HG03066 (cell line): ENCODE data around the gene PAQR8.
"Not testable (repeated sequence)": the region's sequence is repeated elsewhere in the genome, so short reads cannot be mapped to it uniquely, and the experiment has no call there.

Source experiments
- ATAC-seq: cut with Tn5 transposase; IDR thresholded peaks from one replicate; pipeline ENCODE4 v1.9.1; 2021; ENCODE audit warnings: low read depth; ENCODE audit not compliant: unreplicated experiment

PAQR8 gene

DNA sequence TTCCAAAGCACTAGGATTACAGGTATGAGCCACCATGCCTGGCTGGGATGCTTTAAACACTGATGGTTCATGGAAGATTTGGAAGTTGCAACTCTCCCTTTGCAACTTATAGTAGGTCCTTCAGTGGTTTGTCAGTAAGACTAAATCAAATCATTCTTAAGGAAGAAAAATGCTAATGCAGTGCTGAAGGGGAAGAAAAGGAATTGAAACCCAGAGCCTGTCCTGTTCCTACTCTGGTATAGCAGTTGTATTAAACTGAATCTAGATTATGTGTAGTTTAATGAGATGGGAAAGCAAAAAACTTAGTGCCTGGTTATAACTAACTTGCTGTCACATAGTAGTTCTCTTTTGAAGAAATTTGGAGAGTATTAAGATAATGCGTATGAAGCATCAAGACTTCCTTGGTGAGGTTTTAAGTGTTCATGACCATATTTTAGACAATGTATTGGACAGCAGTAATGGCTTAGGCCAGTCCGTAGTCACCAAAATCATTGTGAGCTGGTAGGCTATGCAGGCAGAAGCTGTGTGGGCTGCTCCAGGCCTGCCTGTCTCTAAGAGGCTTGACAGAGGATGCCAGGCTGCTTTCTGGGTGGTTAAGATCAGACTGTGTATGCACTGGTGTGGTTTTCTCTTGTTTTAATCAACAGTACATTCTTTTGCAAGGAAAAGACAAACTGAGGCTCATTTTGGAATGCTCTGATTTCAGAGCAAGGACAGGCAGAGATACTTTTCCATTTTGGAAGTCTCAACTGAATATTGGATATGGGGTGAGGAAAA, 14.0 kb downstream of the PAQR8 start:
- no peak for ATAC-seq

DNA sequence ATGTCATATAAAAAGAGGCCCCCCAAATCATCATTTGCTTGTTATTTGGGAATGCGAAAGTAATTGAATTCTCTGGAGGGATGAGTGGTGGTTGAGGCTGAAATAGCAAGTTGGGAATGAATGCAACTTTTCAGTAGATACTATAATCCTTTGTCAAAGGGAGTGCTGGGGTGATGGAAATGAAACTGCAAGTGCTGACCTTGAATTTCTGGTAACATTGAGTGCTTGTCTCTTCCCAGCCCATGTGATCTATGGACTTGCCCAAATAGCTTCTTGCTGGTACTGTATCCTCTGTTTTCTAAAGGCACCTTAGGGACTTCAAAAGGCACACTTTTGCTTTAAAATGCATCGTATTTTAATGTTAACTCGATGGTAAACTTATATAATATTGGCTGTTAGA, 14.8 kb downstream of the PAQR8 start:
- ATAC-seq = no peak

DNA sequence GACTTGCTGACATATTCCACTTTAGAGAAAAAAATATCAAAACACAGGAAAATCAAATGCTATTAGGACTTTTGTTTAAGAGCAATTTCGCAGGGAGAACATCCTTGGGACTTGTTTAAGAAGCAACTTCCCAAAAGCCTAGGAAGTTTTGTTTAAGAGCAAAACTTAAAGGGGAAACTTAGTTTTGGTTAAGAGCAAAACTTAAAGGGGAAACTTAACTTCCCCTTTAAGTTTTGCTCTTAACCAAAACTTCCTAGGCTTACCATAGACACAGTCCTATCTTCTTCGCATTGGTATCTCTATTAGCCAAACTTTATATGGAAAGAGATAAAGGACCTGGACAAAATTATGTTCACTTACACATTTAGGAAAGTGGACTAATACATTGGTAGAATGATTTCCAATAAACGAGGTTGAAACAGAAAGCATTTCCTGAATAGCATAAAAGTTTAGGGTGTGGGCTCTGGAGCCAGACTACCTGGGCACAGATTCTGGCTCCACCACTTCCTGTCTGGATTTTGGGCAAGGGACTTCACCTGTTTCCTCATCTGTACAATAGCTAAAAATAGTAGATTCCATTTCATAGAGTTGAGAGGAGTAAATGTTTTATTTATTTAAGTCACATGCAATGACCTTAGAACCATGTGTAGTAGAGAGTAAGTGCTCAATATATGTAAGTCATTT, 15.7 kb downstream of the PAQR8 start:
- no peak for ATAC-seq

DNA sequence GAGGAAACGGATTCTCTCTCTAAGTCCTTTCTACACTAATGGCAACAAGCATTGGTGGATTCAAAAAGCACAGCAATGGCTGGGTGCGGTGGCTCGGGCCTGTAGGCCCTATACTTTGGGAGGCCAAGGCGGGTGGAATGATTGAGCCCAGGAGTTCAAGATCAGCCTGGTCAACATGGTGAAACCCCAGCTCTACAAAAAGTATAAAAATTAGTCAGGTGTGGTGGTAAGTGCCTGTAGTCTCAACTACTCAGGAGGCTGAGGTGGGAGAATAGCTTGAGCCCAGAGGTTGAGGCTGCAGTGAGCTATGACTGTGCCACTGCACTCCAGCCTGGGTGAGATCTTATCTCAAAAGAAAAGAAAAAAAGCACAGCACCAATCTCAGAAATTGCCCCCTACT, 19.3 kb downstream of the PAQR8 start:
- no peak for ATAC-seq

DNA sequence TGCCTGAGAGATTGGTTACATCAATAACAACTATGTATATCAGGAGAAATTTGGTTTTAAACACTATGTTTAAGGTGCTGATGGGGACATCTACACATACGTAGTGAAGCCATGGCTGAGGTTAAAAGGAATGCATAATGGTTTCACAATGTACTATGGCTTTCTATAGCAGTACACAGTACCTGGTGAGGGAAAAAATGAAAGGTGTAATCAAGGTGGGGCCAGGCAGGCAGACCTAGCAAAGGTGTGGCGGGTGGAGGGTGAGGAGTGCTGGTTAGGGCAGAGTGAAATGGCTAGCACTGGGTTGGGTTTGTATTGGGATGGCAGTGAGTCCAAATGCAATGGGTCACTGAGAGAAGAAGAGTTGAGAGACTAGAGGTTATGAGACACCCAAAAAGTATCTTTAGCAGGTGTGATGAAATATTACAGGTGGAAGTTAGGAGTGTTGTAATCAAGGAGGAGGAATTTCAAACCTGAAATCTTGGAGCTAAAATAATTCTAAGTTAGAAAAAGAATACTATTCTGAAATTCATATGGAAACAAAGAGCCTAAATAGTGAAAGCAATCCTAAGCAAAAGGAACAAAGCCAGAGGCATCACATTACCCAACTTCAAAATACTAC, 22.3 kb downstream of the PAQR8 start:
- ATAC-seq = no peak

DNA sequence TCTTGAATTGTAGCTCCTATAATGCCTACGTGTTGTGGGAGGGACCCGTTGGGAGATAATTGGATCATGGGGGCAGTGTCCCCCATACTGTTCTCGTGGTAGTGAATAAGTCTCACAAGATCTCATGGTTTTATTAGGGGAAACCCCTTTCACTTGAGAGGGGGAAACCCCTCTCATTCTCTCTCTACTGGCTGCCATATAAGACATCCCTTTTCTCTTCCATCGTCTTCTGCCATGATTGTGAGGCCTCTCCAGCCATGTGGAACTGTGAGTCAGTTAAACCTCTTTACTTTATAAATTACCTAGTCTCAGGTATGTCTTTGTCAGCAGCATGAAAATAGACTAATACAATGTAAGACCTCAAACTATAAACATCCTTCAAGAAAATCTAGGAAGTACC, 23.1 kb downstream of the PAQR8 start:
- ATAC-seq = no peak

DNA sequence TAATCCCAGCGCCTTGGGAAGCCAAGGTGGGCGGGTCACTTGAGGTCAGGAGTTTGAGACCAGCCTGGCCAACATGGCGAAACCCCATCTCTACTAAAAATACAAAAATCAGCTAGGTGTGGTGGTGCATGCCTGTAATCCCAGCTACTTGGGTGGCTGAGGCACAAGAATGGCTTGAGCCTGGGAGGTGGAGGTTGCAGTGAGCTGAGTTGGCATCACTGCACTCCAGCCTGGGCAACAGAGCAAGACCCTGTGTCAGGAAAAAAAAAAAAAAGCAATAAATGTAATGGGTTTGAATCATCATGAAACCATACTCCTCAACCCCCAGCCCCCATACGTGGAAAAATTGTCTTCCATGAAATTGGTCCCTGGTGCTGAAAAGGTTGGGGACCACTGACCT, 26.2 kb downstream of the PAQR8 start:
- ATAC-seq = not testable (repeated sequence)

DNA sequence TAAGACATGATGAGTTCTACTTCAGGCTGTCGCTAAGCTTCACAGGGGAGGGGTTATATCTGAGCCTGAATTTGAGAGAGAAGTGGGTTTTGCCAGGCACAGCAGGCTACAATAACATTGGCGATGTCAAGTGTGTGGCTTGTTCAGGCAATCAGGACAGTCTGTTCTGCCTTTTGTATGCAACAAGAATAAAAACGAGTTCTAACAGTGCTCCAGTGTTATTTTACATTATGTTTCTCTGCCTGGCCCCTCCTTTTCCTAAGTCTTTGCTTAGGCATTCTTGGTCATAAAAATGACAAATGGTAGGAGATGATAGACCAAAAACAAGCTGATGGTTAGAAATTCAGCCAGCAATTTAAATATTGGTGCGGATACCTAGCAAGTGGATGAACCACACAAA, 26.8 kb downstream of the PAQR8 start:
- ATAC-seq = no peak

DNA sequence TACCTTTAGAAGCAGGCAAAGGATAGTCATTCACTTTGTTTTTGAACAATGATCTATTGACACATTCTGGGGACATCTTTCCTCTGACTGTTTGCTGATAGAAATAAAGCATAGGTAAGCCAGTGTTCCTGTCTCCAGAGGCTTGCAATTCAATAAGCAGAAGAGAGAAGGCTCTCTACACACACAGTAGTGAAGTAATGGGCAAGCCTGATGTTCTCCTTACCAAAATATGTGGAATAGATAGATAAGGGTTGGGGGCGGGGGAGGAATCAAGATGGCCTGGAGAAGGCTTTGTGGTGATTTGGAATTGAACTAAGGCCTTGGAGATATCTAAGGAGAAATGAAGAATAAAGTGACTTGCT, 27.3 kb downstream of the PAQR8 start:
- no peak for ATAC-seq

DNA sequence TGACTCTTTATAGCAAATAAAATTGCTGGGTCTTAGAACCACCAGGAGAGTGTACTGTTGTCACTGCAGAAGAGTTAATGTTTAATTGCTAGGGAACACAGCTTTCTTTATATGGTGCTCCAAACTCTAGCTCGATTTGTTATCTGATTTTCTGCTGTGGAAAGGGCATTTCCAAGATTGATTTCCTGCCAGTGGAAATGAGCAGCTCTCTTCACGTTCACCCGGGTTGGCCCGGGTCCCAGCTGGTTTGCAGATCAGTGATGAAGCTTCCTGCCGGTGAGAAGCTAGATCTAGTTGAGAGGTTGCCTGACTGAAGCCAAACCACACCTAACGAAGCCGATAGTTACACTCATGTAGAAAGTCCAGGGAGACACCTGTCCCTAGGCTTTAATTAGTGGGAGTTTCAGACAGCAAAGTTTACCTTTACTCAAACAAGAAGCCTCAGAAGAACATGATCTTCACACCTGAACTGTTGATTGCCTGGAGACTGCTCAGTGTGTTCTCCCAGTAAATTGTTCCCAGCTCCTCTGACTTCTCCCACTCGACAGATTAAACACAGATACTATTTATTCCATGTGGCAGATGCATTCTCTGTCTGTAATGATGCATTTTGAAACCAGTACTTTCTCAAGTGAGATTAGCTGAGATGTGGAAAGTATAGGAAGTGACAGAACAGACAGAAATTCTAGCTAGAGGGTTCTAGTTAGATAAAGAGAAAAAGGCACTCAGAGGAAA, 27.8 kb downstream of the PAQR8 start:
- ATAC-seq = peak; percentile 63

DNA sequence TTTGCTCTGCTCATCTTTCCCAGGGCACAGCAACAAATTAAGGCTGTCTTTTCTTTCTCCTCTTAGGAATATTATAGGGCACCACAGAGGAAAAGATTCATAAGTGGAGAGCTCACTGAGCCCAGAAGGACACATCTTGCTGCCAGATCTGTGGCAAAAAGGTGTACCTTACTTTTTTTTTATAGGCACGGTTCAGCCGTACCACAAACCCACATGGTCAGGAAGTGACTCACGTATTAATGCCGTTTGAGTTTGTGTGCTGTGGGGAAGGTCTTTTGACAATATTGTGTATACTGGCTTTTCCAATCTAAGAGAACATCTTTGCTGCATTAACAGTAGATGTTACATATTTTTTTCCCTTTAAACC, 28.4 kb downstream of the PAQR8 start:
- ATAC-seq = peak; percentile 47

DNA sequence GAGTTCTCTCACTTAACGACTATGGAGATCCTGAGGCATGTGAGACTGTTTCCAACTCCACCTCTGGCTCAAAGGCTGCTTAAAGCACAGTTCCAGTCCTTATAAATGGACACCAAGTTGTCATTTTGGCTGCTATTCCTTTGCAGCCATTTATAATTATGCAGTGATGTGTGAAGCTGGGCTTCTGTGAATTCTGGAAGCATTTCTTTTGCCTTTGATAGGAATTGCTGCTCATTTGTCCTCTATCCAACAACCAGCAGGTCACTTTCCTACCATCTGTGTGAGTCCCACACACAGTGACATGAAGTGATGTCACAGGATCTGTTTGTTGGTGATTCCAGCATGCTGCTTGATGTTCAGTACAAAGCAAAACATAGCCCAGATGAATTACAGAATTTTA, 29.6 kb downstream of the PAQR8 start:
- ATAC-seq = no peak

DNA sequence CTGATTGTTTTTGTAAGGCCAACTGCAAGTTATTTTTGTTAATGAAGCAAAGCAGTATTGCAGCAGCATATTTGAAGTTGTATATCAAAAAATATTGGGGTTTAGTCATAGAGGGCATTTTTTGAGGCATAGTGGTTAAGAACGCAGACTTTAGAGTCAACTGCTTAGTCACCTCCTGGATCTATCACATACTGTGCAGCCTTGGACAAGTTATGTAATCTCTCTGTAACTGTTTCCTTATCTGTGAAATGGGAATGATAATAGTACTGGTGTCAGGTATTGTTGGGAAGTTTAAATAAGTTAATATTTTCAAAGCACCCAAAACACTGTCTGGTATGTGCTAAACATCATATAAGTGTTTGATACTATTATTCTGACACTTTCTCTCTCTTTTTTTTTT, 31.0 kb downstream of the PAQR8 start:
- no peak for ATAC-seq

DNA sequence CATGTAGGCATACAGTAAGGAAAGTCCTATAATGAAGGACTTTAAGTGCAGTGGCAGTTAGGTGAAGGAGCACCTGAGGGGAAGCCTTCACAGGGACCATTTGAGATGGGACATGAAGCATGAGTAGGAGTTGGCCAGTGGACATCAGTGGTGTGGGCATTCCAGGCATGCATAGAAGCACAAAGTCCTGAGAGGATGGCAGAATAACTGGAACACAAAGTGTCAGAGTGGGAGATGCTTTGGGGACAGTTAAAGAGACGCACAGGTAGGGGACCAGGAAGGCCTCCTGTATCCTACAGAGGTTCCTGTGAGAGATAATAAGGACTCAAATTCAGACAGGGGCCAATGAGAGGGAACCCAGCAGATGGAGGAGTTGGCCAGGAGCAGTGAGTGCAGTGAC, 31.8 kb downstream of the PAQR8 start:
- no peak for ATAC-seq

DNA sequence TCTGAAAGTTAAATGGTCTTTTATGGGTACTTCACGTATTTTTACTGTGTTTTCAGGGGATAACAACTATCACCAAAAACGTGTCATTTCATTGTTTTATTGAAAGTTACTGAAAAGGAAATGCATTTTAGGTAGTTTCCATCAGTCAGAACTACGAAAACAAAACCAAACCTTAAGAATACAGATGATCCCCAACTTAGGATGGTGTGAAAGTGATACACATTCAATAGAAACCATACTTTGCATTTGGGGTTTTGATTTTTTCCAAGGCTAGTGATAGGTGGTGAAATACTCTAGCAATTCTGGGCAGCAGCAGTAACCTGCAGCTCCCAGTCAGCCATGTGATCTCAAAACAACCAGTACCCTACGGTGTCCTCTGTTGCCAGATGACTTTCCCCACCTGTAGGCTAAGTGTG, 32.3 kb downstream of the PAQR8 start:
- ATAC-seq = peak; percentile 43

DNA sequence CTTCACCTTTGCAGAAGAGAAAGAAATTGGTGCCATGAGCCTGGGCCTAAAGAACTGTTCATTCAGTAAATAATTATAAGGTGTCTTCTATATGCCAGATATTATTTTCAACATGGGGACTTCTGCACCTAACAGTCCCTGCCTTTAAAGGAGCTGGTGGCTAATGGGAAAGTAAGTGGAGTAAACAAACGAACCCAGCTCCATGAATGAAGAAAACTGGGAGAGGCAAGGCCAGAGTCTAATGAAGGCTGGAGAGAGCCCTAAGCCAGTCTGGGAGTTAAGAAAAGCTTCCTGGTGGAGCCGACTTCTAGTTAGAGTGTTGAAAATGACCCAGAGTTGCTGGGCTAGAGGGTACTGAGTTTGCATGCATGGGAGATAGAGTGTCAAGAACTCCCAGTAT, 34.0 kb downstream of the PAQR8 start:
- ATAC-seq = no peak

DNA sequence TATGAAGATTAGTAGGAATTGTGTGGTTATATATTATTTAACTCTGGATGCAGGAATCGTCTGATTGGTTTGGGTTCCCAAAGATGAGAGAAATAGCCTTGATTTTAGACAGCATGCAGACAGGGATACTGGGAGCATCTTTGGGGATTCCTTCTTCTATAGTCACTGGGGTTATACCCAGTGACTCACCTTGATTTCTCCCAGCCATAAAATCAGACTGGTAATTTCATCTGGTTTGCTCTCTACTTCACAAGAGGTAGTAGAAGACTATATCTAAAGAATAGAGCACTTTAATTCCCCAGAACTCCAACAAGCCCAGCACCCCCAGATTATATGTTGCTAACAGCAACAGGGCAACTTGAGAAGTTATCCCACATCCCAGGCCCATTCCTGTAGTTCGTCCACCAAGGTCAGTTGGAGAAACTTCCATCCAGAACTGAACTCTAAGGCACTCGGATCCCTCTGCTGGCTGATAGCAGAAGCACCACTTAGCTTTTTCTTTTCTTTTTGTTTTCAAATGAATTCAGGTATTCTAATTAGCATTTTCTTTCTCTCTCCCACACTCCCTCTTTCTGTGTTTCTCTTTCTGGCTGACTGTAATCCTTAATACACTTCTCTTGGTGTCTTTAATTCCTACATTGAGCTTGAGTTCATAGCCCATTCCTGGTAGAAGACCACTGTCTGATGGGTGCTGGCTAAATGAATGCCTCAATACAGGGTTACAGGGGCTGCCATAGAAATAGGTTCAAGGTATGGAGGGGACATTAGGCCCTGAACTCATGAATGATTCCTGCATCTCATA, 37.8 kb downstream of the PAQR8 start:
- no peak for ATAC-seq

DNA sequence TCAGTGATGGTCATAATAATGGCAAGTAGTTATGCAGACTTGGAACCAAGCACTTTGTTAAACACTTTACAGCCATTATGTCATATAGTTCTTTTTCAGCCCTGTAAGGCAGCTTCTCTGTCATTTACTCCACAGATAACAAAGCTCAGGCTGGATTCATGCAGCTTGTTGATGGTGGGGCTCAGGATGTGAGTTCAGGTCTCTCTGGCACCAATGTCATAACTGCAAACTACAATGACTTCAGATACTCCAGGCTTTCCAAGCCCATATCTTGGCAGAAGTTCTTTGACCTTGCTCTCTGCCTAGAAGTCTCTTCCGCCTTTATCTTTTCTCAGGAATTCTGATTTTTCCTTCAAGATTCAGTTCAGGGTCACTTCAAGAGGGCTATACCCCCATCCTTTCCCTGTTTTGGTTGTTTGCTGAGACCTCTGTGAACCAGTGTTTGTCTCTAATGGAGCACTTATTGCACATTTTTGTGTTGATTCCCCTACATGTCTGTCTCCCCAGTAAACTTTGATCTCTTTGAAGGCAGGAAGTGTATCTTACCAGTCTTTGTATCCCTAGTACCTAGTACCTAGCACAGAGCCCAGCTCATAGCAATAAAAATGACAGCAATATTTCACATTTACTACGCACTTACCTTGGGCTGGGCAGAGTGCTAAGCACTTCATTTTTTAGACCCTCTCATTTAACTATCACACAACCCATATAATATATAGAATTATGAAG, 38.5 kb downstream of the PAQR8 start:
- ATAC-seq = no peak

DNA sequence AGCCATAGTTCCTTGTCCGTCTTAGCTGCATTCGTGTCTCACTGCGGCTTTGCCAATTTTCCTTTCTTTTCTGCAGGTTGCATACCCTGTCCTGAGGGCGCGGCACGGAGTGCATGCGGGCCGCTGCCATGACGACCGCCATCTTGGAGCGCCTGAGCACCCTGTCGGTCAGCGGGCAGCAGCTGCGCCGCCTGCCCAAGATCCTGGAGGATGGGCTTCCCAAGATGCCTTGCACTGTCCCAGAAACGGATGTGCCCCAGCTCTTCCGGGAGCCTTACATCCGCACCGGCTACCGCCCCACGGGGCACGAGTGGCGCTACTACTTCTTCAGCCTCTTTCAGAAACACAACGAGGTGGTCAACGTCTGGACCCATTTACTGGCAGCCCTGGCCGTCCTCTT, 41.1 kb downstream of the PAQR8 start:
- no peak for ATAC-seq

DNA sequence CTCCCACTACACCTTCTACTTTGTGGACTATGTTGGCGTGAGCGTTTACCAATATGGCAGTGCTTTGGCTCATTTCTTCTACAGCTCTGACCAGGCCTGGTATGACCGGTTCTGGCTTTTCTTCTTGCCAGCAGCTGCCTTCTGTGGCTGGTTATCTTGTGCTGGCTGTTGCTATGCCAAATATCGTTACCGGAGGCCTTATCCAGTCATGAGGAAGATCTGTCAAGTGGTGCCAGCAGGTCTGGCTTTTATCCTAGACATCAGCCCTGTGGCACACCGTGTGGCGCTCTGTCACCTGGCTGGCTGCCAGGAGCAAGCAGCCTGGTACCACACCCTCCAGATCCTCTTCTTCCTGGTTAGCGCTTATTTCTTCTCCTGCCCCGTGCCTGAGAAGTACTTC, 41.7 kb downstream of the PAQR8 start:
- no peak for ATAC-seq
